ENCODE data around the gene PABPN1L.

PABPN1L gene

GRCh38 chr16:88906535-88907105, 40.2 kb upstream of the PABPN1L start:
- DNase-seq (ENCODE audit: low spot score) = no peak
- in situ Hi-C loops (cut with MboI; ENCODE audit: low sequenced_read_pairs, unreplicated experiment) = no loop called here
- no peak for TF ChIP-seq CTCF (IDR thresholded peaks at IDR 0.05; ENCODE audit: borderline replicate concordance, control extremely low read depth, extremely low read depth, insufficient read depth, missing control alignments)

GRCh38 chr16:88906020-88906419, 39.6 kb upstream of the PABPN1L start:
- no peak for DNase-seq (ENCODE audit: low spot score)
- no peak for TF ChIP-seq CTCF (IDR thresholded peaks at IDR 0.05; ENCODE audit: borderline replicate concordance, control extremely low read depth, extremely low read depth, insufficient read depth, missing control alignments)
- in situ Hi-C loops (cut with MboI; ENCODE audit: low sequenced_read_pairs, unreplicated experiment) = no loop called here

GRCh38 chr16:88905563-88905962, 39.1 kb upstream of the PABPN1L start:
- in situ Hi-C loops (cut with MboI; ENCODE audit: low sequenced_read_pairs, unreplicated experiment) = no loop called here
- no peak for TF ChIP-seq CTCF (IDR thresholded peaks at IDR 0.05; ENCODE audit: borderline replicate concordance, control extremely low read depth, extremely low read depth, insufficient read depth, missing control alignments)
- DNase-seq (ENCODE audit: low spot score) = peak; percentile 88

GRCh38 chr16:88904676-88905365, 38.4 kb upstream of the PABPN1L start:
- no peak for TF ChIP-seq CTCF (IDR thresholded peaks at IDR 0.05; ENCODE audit: borderline replicate concordance, control extremely low read depth, extremely low read depth, insufficient read depth, missing control alignments)
- no peak for DNase-seq (ENCODE audit: low spot score)
- in situ Hi-C loops (cut with MboI; ENCODE audit: low sequenced_read_pairs, unreplicated experiment) = no loop called here

- no peak for TF ChIP-seq CTCF (IDR thresholded peaks at IDR 0.05; ENCODE audit: borderline replicate concordance, control extremely low read depth, extremely low read depth, insufficient read depth, missing control alignments)
- in situ Hi-C loops (cut with MboI; ENCODE audit: low sequenced_read_pairs, unreplicated experiment) = no loop called here
- no peak for DNase-seq (ENCODE audit: low spot score)
Observed at GRCh38 chr16:88903267-88903666, 36.8 kb upstream of the PABPN1L start.

- in situ Hi-C loops (cut with MboI; ENCODE audit: low sequenced_read_pairs, unreplicated experiment) = no loop called here
- DNase-seq (ENCODE audit: low spot score) = no peak
Observed at GRCh38 chr16:88902744-88903143, 36.3 kb upstream of the PABPN1L start.

More at GRCh38 chr16:88902744-88903143, 36.3 kb upstream of the PABPN1L start:
- TF ChIP-seq CTCF (IDR thresholded peaks at IDR 0.05; ENCODE audit: borderline replicate concordance, control extremely low read depth, extremely low read depth, insufficient read depth, missing control alignments) = no peak
